Activated CD8-positive, alpha-beta memory T cell treated with anti-CD3 and anti-CD28 coated beads for 48 hours (primary cell): ENCODE results near the gene GTF2I.
"Not testable (repeated sequence)": the region's sequence is repeated elsewhere in the genome, so short reads cannot be mapped to it uniquely, and the experiment has no call there.

Source experiments
- DNase-seq, 3 experiments: peaks; one replicate each; pipeline ENCODE4 v3.0.0-alpha.2; 2020; ENCODE audit warnings: low read depth in 2 of 3, low spot score in 2 of 3

The GTF2I gene

DNA sequence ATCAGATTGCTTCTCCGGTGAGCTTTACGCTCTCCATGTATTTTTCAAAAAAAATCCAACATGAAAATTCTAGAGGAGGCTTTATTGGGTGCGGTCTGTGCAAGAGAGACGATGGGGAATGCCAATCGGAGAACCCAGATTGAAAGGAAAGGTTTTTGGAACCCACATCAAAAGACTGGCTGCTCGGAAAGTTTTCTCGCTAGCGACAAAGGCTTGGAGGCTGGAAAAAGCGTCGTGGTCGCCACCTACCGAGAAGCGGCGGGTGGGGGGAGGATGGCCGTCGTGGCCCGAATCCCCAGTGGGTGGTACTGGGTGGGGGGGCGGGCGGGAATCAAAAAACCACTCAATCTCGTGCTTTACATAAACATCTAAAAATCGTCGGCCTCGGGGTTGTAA is 1.1 kb upstream of the GTF2I start:
- peak in 2 of 3 experiments; percentile 34 to 47 for DNase-seq

GRCh38 chr7:74656837-74657691 is 454 bp upstream of the GTF2I start:
- peak; percentile 95 to 98 (median 97) for DNase-seq

DNA sequence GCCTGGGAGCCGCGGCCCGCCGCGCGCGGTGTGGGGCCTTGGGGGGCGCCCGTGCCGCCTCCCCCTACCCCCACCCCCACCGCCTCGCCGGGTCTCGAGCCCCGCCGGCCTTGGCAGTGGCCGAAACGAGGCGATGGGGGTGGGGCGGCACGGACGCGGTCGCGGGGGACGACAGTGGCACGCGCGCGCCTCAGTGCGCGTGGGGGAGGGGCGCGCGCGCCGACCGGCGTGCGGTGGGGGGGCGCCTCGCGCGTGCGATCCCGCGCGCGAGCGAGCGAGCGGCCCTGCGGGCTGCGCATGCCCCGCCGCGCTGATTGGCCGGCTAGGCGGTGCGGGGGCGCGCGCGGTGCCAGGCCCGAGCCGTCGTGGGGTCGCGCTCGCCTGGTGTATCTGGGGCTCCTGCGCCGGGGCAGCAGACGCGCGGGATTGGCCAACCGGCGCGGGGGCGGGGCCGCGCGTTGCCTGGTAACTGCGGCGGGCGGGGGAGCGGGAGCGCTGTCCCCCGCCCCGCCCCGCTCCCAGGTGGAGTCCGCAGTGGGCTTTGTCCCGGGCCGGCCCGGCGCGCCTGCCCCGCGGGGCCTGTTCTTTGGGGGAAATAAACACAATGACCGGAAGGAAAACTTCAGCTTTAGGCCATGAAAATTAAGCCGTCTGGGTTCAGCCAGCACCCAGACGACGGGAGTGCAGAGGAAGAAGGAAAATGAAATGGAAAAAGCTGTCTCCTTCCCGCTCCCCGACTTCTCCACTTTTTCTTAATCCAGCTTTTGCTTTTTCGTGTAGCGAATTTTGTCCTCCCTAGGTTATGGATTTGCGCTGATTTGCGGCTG is 873 bp downstream of the GTF2I start:
- DNase-seq = peak; percentile 70 to 89 (median 85)

GRCh38 chr7:74660202-74660601 is 2.7 kb downstream of the GTF2I start:
- not testable (repeated sequence) for DNase-seq

DNA sequence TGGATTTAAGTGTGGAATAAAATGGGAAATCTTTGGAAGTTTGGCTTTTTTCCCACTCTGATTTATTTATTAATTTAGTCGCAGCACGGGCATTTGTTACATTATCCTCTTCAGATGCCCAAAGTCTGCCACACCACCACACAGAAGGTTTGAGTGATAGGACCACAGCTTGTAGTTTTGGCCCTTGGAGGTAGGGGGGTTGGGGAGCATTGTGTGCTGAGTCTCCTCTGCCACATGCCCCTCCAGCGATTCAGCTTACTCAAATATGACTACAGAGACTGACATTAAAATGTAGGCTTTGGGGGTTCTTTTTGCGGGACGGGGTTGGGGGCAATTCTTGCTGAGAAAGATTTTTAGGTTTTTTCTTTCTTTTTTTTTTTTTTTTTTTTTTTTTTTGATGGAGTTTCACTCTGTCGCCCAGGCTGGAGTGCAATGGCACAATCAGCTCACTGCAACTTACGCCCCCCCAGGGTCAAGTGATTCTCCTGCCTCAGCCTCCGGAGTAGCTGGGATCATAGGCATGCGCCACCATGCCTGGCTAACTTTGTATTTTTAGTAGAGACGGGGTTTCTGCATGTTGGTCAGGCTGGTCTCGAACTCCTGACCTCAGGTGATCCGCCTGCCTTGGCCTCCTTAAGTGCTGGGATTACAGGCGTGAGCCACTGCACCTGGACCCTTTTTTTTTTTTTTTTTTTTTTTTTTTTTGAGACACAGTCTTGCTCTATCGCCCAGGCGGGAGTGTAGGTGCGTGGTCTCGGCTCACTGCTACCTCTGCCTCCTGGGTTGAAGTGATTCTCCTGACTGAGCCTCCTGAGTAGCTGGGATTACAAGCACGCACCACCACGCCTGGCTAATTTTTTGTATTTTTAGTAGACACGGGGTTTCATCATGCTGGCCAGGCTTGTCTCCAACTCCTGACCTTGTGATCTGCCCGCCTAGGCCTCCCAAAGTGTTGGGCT is 4.6 kb downstream of the GTF2I start:
- not testable (repeated sequence) for DNase-seq

- DNase-seq = no peak
These were observed 7.9 kb downstream of the GTF2I start for GRCh38 chr7:74665296-74665938.

GRCh38 chr7:74667013-74667412 is 9.5 kb downstream of the GTF2I start:
- DNase-seq = not testable (repeated sequence)

DNA sequence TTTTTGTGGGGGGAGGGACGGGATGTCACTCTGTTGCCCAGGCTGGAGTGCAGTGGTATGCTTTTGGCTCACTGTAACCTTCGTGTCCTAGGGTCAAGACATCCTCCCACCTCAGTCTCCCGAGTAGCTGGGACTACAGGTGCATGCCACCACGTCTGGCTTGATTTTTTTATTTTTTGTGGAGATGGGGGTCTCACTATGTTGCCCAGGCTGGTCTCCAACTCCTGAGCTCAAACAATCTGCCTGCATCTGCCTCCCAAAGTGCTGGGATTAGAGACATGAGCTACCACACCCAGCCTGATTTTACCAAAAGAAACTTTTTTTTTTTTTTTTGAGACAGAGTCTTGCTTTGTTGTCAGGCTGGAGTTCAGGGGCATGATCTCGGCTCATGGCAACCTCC is 10.0 kb downstream of the GTF2I start:
- not testable (repeated sequence) for DNase-seq

DNA sequence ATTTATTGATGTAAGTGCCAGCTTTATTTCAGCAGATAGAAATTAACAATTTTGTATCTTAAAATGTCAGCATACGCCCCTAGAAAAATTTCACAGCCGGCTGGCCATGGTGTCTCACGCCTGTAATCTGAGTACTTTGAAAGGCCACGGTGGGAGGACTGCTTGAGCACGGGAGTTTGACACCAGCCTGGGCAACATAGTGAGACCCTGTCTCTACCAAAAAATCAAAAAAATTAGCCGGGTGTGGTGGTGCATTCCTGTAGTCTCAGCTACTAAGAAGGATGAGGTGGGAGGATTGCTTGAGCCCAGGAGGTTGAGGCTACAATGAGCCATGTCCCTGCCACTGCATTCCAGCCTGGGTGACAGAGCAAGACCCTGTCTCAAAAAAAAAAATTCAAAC is 14.1 kb downstream of the GTF2I start:
- no peak for DNase-seq

GRCh38 chr7:74672343-74672915 is 14.9 kb downstream of the GTF2I start:
- DNase-seq = no peak

GRCh38 chr7:74674166-74674565 is 16.6 kb downstream of the GTF2I start:
- no peak for DNase-seq

DNA sequence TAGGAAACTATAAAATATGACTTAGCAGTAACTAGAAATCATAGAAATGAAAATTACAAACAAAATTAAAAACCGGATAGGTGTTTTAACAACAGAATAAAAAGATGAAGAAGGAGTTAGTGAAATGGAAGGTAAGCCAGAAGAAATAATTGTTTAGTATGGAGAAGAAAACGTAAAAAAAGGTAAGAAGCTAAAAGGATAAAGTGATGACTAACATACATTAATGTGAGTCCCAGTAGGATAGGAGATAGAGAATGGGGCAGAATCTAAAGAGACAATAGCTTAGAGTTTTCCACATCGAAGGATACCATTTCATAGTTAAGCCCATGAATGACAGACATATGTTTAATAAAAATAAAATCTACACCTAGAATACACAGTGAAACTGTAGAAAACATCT is 25.3 kb downstream of the GTF2I start:
- no peak for DNase-seq

- DNase-seq = no peak
These were observed 26.3 kb downstream of the GTF2I start for GRCh38 chr7:74683799-74684198.

GRCh38 chr7:74684473-74684872 is 27.0 kb downstream of the GTF2I start:
- no peak for DNase-seq

DNA sequence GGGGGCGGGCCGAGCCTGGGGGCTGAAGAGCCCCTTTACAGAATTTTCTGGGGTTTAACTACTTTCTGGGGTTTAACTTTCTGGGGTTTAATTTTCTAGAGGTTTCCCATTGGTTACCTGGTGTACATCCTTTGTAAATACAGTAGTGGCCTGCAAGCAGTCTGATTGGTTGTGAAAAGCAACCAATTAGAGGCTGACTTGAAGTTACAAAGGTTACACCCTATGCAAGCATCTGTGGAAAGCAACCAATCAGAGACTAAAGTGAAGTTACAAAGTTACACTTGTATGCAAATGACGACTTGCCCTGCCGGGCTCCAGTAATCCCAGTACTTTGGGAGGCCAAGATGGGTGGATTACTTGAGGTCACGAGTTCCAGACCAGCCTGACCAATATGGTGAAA is 27.4 kb downstream of the GTF2I start:
- no peak for DNase-seq

DNA sequence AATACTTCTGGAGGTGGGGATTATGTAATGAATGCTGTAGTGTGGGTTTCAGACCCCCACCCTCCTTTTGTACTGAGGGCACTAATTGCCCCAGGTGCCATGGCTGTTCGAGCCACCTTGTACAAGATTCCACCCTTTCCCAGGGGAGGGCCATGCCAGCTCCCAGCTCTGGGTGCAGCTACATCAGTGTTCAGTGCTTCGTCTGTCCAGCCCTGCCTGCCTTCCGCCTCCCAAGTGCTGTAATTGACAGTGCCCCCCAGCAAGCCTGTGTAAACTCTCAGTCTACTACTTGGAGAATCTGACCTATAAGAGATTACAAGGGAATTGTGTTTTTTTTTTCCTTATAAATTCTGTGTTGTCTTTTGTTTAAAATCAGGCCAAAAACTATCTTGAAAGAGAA is 33.0 kb downstream of the GTF2I start:
- no peak for DNase-seq

- DNase-seq = not testable (repeated sequence)
These were observed 46.9 kb downstream of the GTF2I start for GRCh38 chr7:74704419-74704818.

- DNase-seq = no peak
These were observed 49.7 kb downstream of the GTF2I start for GRCh38 chr7:74707238-74707637.

DNA sequence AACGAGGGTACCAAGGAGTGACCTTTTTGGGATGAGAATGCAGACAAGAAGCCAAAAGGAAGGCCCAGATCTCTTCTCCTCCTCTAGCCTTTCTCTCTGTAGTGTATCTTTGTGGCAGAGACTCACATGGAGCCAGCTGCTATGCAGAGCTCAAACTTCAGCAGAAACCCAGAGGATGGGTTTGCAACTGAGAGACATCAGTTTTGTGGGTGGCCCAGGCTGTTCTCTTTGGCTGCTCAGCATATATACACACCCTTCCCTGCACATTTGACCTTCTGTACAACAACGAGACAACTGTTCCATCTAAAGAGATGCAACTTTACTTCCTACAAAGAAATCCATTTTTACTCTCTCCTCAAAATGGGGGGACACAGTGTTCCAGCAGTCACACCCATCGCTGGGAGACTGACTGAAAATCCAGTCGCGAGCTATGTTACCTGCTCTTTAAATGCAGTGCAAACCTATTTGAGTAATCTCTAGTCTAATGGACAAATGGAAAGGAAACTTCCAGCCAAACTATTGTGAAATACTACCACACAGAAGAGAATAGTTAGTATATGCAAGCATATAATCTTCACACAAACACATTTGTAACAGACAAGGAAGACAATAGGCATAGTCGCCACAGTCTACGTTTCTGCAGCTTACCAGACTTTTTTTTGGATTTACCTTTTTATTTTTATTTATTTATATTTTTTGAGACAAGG is 51.2 kb downstream of the GTF2I start:
- no peak for DNase-seq
